ENCODE measurements around the gene TDRD12.
A peak's percentile ranks its signal among the peaks of the same experiment; 100 is the strongest.

The TDRD12 gene

DNA sequence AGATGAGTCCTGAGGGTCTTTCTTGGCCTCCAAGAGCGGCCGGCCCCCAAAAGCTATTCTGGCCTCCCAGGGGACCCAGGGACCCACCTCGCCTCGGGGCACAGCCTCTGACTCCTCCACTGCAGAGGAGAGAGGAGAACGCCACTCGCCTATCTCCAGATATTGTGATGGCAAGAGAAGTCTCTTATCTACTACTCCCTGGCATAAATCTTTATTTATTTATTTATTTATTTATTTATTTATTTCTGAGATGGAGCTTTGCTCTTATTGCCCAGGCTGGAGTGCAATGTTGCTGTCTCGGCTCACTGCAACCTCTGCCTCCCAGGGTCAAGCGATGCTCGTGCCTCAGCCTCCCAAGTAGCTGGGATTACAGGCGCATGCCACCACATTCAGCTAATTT, 139.0 kb downstream of the TDRD12 start (continued):
- no peak for TF ChIP-seq ZNF19 (tag by site-specific recombination; IDR thresholded peaks at IDR 0.05; ENCODE audit: low read depth)
- no peak for TF ChIP-seq ZNF707 (tag by site-specific recombination; IDR thresholded peaks at IDR 0.05)
- no peak for TF ChIP-seq ZNF610 (tag by site-specific recombination; IDR thresholded peaks at IDR 0.05; ENCODE audit: borderline replicate concordance)
- TF ChIP-seq, protein P1, sequence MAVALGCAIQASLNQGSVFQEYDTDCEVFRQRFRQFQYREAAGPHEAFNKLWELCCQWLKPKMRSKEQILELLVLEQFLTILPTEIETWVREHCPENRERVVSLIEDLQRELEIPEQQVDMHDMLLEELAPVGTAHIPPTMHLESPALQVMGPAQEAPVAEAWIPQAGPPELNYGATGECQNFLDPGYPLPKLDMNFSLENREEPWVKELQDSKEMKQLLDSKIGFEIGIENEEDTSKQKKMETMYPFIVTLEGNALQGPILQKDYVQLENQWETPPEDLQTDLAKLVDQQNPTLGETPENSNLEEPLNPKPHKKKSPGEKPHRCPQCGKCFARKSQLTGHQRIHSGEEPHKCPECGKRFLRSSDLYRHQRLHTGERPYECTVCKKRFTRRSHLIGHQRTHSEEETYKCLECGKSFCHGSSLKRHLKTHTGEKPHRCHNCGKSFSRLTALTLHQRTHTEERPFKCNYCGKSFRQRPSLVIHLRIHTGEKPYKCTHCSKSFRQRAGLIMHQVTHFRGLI (tag by site-specific recombination; IDR thresholded peaks at IDR 0.05) = no peak
- TF ChIP-seq, protein P2, sequence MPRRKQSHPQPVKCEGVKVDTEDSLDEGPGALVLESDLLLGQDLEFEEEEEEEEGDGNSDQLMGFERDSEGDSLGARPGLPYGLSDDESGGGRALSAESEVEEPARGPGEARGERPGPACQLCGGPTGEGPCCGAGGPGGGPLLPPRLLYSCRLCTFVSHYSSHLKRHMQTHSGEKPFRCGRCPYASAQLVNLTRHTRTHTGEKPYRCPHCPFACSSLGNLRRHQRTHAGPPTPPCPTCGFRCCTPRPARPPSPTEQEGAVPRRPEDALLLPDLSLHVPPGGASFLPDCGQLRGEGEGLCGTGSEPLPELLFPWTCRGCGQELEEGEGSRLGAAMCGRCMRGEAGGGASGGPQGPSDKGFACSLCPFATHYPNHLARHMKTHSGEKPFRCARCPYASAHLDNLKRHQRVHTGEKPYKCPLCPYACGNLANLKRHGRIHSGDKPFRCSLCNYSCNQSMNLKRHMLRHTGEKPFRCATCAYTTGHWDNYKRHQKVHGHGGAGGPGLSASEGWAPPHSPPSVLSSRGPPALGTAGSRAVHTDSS (tag by site-specific recombination; IDR thresholded peaks at IDR 0.05) = no peak
- TF ChIP-seq HOXA7 (CRISPR knock-in tag; IDR thresholded peaks at IDR 0.05; ENCODE audit: borderline replicate concordance) = no peak
- no peak for TF ChIP-seq ZNF791 (tag by site-specific recombination; IDR thresholded peaks at IDR 0.05)
- TF ChIP-seq ZNF561 (tag by site-specific recombination; IDR thresholded peaks at IDR 0.05; ENCODE audit: borderline replicate concordance) = no peak
- TF ChIP-seq SP2 (tag by site-specific recombination; IDR thresholded peaks at IDR 0.05) = no peak
- TF ChIP-seq ZNF529 (tag by site-specific recombination; IDR thresholded peaks at IDR 0.05; ENCODE audit: insufficient replicate concordance) = no peak
- peak; percentile 59 for TF ChIP-seq ZNF426 (tag by site-specific recombination; IDR thresholded peaks at IDR 0.05)
- TF ChIP-seq ZNF776 (tag by site-specific recombination; IDR thresholded peaks at IDR 0.05; ENCODE audit: borderline replicate concordance) = no peak
- TF ChIP-seq ZNF174 (tag by site-specific recombination; IDR thresholded peaks at IDR 0.05) = no peak
- TF ChIP-seq ZNF654 (tag by site-specific recombination; IDR thresholded peaks at IDR 0.05; ENCODE audit: low read depth) = no peak
- TF ChIP-seq, protein P3, sequence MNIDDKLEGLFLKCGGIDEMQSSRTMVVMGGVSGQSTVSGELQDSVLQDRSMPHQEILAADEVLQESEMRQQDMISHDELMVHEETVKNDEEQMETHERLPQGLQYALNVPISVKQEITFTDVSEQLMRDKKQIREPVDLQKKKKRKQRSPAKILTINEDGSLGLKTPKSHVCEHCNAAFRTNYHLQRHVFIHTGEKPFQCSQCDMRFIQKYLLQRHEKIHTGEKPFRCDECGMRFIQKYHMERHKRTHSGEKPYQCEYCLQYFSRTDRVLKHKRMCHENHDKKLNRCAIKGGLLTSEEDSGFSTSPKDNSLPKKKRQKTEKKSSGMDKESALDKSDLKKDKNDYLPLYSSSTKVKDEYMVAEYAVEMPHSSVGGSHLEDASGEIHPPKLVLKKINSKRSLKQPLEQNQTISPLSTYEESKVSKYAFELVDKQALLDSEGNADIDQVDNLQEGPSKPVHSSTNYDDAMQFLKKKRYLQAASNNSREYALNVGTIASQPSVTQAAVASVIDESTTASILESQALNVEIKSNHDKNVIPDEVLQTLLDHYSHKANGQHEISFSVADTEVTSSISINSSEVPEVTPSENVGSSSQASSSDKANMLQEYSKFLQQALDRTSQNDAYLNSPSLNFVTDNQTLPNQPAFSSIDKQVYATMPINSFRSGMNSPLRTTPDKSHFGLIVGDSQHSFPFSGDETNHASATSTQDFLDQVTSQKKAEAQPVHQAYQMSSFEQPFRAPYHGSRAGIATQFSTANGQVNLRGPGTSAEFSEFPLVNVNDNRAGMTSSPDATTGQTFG (tag by site-specific recombination; IDR thresholded peaks at IDR 0.05; ENCODE audit: borderline replicate concordance) = no peak
- TF ChIP-seq ZNF146 (tag by site-specific recombination; IDR thresholded peaks at IDR 0.05) = no peak
- no peak for TF ChIP-seq ZNF530 (tag by site-specific recombination; IDR thresholded peaks at IDR 0.05; ENCODE audit: low read depth)
- TF ChIP-seq, protein P4, sequence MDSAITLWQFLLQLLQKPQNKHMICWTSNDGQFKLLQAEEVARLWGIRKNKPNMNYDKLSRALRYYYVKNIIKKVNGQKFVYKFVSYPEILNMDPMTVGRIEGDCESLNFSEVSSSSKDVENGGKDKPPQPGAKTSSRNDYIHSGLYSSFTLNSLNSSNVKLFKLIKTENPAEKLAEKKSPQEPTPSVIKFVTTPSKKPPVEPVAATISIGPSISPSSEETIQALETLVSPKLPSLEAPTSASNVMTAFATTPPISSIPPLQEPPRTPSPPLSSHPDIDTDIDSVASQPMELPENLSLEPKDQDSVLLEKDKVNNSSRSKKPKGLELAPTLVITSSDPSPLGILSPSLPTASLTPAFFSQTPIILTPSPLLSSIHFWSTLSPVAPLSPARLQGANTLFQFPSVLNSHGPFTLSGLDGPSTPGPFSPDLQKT (IDR thresholded peaks at IDR 0.05; ENCODE audit: borderline replicate concordance, low read depth, low read length) = no peak
- TF ChIP-seq, protein P5, sequence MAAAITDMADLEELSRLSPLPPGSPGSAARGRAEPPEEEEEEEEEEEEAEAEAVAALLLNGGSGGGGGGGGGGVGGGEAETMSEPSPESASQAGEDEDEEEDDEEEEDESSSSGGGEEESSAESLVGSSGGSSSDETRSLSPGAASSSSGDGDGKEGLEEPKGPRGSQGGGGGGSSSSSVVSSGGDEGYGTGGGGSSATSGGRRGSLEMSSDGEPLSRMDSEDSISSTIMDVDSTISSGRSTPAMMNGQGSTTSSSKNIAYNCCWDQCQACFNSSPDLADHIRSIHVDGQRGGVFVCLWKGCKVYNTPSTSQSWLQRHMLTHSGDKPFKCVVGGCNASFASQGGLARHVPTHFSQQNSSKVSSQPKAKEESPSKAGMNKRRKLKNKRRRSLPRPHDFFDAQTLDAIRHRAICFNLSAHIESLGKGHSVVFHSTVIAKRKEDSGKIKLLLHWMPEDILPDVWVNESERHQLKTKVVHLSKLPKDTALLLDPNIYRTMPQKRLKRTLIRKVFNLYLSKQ (tag by site-specific recombination; IDR thresholded peaks at IDR 0.05; ENCODE audit: borderline replicate concordance) = no peak
- TF ChIP-seq, protein P6, sequence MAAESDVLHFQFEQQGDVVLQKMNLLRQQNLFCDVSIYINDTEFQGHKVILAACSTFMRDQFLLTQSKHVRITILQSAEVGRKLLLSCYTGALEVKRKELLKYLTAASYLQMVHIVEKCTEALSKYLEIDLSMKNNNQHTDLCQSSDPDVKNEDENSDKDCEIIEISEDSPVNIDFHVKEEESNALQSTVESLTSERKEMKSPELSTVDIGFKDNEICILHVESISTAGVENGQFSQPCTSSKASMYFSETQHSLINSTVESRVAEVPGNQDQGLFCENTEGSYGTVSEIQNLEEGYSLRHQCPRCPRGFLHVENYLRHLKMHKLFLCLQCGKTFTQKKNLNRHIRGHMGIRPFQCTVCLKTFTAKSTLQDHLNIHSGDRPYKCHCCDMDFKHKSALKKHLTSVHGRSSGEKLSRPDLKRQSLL (tag by site-specific recombination; IDR thresholded peaks at IDR 0.05) = no peak
- no peak for TF ChIP-seq ZNF473 (tag by site-specific recombination; IDR thresholded peaks at IDR 0.05)
- peak; percentile 81 for TF ChIP-seq ZNF394 (tag by site-specific recombination; IDR thresholded peaks at IDR 0.05; ENCODE audit: borderline replicate concordance)
- no peak for TF ChIP-seq ZNF48 (tag by site-specific recombination; IDR thresholded peaks at IDR 0.05)
- TF ChIP-seq ZBTB20 (tag by site-specific recombination; IDR thresholded peaks at IDR 0.05) = no peak
- no peak for TF ChIP-seq ZNF501 (tag by site-specific recombination; IDR thresholded peaks at IDR 0.05)
- TF ChIP-seq ZNF335 (tag by site-specific recombination; conservative IDR thresholded peaks at IDR 0.05) = no peak
- TF ChIP-seq, protein P7, sequence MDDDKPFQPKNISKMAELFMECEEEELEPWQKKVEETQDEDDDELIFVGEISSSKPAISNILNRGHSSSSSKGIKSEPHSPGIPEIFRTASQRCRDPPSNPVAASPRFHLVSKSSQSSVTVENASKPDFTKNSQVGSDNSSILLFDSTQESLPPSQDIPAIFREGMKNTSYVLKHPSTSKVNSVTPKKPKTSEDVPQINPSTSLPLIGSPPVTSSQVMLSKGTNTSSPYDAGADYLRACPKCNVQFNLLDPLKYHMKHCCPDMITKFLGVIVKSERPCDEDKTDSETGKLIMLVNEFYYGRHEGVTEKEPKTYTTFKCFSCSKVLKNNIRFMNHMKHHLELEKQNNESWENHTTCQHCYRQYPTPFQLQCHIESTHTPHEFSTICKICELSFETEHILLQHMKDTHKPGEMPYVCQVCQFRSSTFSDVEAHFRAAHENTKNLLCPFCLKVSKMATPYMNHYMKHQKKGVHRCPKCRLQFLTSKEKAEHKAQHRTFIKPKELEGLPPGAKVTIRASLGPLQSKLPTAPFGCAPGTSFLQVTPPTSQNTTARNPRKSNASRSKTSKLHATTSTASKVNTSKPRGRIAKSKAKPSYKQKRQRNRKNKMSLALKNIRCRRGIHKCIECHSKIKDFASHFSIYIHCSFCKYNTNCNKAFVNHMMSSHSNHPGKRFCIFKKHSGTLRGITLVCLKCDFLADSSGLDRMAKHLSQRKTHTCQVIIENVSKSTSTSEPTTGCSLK (tag by site-specific recombination; IDR thresholded peaks at IDR 0.05) = no peak
